Activated CD4-positive, alpha-beta T cell treated with anti-CD3 and anti-CD28 coated beads, Interleukin-2, amount 10 ng/mL, durations not matched to agents 24 days and 14 days (primary cell): ENCODE results near the gene BRSK2. TPM values are rescaled to one million over a fixed set of nuclear protein-coding genes. Genes with fewer than 3 reads are reported as not detected.
A peak's percentile ranks its signal among the peaks of the same experiment; 100 is the strongest.
"Not testable (repeated sequence)": the region's sequence is repeated elsewhere in the genome, so short reads cannot be mapped to it uniquely, and the experiment has no call there.

ENCODE experiments used
- DNase-seq: peaks from one replicate; pipeline ENCODE4 v3.0.0; 2022
- H3K27ac Mint-ChIP-seq: one replicate; pipeline ENCODE4 v1.8.0; 2022; ENCODE audit warnings: mild to moderate bottlenecking, mixed read lengths
- H3K27me3 Mint-ChIP-seq: one replicate; pipeline ENCODE4 v1.8.0; 2022; ENCODE audit warnings: mixed read lengths
- H3K36me3 Mint-ChIP-seq: one replicate; pipeline ENCODE4 v1.8.0; 2022; ENCODE audit warnings: low read depth, mild to moderate bottlenecking, mixed read lengths
- H3K4me1 Mint-ChIP-seq: one replicate; pipeline ENCODE4 v1.8.0; 2021; ENCODE audit warnings: mixed read lengths
- H3K4me3 Mint-ChIP-seq: one replicate; pipeline ENCODE4 v1.8.0; 2022; ENCODE audit warnings: mild to moderate bottlenecking, moderate library complexity, mixed read lengths
- H3K9me3 Mint-ChIP-seq: one replicate; pipeline ENCODE4 v1.8.0; 2021; ENCODE audit warnings: mixed read lengths
- intact Hi-C: fragments of 100-400 bp; cut with micrococcal nuclease; formaldehyde crosslinking; loops from one replicate; pipeline ENCODE4 v1.15.1; 2023
- total RNA-seq: library from RNA; stranded (reverse); gene quantifications from 2 replicates; pipeline ENCODE4 v1.2.3, GENCODE V29; 2022

Gene BRSK2
- total RNA-seq, 1 donor from 2014 or later = 0.84 TPM

DNA sequence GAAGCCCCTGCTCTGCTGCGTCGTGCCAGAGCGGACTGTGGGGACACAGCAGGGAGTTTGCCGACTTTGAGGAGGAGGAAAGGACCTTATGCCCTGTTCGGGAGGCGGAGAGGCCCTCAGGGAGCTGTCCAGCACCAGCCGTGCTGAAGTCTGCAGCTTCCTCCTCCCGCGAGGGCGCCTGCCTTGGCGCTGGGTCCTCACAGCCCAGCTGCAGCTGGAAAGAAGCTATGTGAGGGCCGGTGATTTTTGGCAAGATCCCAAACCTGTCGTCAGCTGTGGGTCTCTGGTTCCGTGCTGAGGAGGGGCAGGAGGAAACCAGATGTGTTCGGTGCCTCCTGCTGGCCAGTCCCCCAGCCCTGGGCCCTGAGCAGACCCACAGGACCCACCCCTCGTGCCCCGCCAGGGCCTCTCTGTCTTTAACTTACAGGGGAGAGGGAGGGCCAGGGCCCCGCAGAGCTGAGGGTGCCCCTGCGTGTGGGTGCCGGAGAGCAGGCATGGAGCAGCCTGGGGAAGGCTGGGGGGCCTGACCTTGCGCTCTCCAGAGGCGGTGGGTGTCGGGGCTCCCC, 12.0 kb downstream of the BRSK2 start:
- H3K4me3 Mint-ChIP-seq = no peak overlapping the region
- DNase-seq = peak; percentile 88
- H3K36me3 Mint-ChIP-seq = no peaks in the 10 kb centered on the region
- no peaks in the 10 kb centered on the region for H3K27me3 Mint-ChIP-seq
- no peak overlapping the region for H3K27ac Mint-ChIP-seq
- H3K9me3 Mint-ChIP-seq = no peaks in the 10 kb centered on the region
- H3K4me1 Mint-ChIP-seq = no peaks in the 10 kb centered on the region
- intact Hi-C loops = no loop called here

DNA sequence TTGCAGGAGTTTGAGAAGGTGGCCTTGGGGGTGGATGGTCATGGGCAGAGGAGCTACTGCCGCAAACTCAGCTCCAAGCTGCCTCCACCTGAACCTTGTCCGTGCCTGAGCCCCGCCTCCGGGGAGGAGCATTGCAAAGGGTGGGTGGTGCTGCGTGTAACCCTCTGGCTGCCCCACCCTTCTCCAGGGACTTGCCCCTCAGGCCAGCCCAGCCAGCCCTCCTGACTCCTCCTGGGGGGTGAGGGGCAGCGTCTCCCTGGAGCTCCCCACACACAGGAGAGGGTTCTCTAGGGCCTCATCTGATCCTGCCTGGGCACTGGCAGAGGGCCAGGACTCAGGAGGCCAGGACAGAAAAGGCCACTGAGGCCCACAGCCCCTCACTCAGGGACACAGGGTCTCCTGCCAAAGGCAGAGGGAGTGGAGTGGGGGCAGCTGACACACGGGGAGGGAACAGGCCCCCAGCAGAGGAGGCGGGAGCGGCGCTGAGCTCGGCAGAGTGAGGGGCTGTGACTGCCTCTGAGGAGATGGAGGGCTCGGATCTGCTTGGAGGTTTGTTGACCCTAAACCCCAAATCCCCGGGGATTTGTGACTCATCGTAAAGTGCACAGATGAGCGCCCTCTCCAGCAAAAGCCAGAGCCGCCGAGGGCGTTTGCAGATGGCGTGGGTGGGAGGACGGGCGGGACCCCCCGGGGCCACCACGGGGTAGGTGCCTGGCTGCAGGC, 12.8 kb downstream of the BRSK2 start:
- Mint-ChIP-seq H3K4me1 (no peaks in the 10 kb centered on the region), H3K4me3 (no peak overlapping the region), H3K27me3 (no peaks in the 10 kb centered on the region), H3K9me3 (no peaks in the 10 kb centered on the region), H3K36me3 (no peaks in the 10 kb centered on the region), H3K27ac (no peak overlapping the region)
- intact Hi-C loops = no loop called here
- DNase-seq = no peak

DNA sequence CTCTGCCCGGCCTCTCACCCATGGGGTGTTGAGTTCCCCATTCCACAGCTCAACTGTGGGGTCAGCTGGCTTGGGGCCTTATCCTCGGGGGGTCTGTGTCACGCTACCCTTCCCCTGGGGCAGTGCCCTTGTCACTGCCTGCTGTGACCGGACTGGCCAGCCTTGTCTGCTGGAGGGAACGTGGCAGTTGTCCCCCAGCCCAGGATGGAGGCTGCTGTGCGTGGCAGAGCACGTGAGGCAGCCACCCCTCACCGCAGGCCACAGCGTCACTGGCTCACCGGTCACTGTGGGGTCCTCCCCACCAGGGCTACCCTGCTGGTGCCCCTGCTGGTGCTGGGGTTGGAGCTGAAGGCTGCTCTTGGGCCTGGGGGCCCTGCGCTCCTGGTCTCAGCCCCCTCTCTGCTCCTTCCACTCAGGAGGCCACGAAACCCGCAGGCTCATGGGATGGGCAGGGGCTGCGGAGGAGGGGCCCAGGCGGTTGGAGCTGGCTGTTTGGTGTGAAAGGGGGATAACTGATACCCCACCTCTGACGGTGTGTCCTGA, 13.4 kb downstream of the BRSK2 start:
- Mint-ChIP-seq H3K36me3 (no peaks in the 10 kb centered on the region), H3K4me1 (no peaks in the 10 kb centered on the region), H3K27me3 (no peaks in the 10 kb centered on the region), H3K9me3 (no peaks in the 10 kb centered on the region), H3K4me3 (no peak overlapping the region), H3K27ac (no peak overlapping the region)
- no peak for DNase-seq
- intact Hi-C loops = no loop called here

DNA sequence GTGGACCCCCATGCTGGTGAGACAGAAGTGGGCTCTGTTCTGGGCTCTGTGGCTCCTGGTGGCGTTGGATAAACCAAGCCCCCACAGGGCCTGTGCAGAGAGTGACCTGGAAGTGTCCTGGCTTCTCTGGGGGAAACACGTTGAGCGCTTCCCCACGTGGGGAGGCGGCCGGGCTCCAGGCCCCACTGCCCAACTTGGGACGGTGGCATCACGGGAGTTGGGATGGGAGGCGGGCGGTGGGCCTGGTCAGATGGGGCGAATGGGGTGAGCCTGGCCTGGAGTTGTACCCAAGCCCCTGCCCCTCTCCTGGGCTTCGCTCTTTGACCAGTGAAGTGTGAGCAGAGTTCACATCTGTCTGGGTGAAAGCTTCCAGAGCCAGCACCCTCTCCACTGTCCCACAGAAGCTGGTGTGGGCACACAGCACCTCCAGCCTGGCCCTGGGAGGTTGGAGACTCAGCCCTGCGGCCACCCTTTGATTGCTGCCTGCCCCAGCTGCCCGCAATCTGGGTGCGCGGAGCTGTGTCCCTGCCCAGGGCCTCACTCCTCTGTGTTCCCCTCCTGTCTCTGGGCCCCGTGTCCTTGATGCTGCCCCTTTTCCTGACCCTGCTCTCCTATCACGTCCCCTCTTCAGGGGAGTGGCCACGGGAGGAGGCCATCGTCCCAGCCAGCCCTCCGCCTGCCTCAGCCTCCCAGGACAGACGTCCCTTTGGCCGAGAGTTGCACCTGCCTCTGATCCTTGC, 14.2 kb downstream of the BRSK2 start:
- intact Hi-C loops = no loop called here
- Mint-ChIP-seq H3K9me3 (no peaks in the 10 kb centered on the region), H3K4me1 (no peaks in the 10 kb centered on the region), H3K27ac (no peak overlapping the region), H3K36me3 (no peaks in the 10 kb centered on the region), H3K27me3 (no peaks in the 10 kb centered on the region), H3K4me3 (no peak overlapping the region)
- DNase-seq = no peak

DNA sequence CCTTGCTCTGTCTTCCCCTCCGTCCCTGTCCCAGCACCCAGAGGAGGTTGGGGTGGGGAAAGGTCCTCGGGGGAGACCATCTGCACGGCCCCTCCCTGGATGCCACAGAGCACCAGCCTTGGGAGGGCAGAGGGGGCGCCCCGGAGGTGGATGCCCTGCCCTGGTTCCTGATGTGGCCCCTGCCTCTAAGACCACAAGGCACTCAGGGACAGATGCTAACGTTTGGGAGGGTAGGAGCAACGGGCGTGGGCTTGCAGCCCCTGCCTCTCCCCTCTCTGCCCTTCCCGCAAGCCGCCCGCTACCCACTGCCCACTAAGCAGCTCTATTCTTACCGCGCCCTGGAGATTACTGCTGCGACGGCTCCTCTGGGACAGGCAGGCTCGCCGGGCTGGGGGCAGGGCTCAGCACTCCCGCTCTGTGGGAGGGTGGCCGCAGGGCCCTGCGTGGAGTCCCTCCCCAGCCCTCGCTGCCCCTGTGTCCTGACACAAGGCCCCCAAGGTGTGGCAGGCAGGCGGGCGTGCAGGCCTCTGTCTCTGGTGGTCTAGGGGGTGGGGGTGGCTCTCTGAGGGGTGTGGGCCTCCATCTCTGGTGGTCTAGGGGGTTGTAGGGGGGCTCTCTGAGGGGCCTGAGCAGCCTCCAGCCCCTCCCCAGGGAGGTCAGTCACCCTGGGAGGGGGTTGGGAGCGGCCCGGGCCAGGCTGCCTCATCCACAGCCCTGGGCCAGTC, 14.9 kb downstream of the BRSK2 start:
- no peak overlapping the region for H3K27ac Mint-ChIP-seq
- no peak for DNase-seq
- no peaks in the 10 kb centered on the region for H3K36me3 Mint-ChIP-seq
- H3K27me3 Mint-ChIP-seq = no peaks in the 10 kb centered on the region
- H3K4me3 Mint-ChIP-seq = no peak overlapping the region
- no peaks in the 10 kb centered on the region for H3K9me3 Mint-ChIP-seq
- intact Hi-C loops = no loop called here
- no peaks in the 10 kb centered on the region for H3K4me1 Mint-ChIP-seq

DNA sequence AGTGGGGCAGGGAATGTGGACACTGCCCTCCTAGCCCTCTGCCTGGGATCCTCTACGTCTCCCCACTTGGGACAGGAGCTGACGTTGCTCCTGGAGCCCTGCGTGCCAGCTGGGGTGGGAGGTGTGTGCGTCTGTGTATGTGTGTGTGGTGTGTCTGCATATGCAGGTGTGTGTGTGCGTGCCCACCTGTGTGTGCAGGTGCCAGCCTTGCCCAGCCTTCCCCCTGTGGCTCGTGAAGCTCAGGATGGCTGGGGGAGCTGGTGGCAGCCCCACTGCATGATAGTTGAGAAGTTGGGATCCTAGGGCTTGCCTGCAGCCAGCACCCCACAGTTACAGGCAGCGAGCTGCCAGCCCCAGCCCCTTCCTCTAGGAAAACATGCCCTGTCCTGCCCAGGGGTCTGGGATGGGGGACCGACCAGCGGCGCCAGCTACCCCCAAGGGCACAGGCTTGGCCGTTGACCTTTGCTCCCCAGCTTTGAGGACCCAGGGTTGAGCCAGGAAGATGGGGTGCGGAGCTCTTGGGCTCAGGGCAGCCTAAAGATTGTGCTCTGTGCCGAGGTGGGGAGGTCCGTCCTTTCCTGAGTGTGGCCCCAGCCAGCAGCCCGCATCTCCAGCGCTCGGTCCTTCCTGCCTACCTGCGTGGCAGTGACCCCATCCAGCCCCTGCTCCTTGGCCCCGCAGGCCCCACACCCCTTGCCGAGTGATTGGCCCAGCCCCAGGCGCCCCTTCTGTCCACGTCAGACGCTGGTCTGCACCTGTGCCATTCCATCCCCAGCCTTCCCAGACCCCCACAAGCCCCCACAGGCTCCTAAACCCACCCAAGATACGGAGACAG, 15.7 kb downstream of the BRSK2 start:
- intact Hi-C loops = no loop called here
- Mint-ChIP-seq H3K36me3 (no peaks in the 10 kb centered on the region), H3K27me3 (no peaks in the 10 kb centered on the region), H3K27ac (no peak overlapping the region), H3K9me3 (no peaks in the 10 kb centered on the region), H3K4me3 (no peak overlapping the region), H3K4me1 (no peaks in the 10 kb centered on the region)
- DNase-seq = no peak

DNA sequence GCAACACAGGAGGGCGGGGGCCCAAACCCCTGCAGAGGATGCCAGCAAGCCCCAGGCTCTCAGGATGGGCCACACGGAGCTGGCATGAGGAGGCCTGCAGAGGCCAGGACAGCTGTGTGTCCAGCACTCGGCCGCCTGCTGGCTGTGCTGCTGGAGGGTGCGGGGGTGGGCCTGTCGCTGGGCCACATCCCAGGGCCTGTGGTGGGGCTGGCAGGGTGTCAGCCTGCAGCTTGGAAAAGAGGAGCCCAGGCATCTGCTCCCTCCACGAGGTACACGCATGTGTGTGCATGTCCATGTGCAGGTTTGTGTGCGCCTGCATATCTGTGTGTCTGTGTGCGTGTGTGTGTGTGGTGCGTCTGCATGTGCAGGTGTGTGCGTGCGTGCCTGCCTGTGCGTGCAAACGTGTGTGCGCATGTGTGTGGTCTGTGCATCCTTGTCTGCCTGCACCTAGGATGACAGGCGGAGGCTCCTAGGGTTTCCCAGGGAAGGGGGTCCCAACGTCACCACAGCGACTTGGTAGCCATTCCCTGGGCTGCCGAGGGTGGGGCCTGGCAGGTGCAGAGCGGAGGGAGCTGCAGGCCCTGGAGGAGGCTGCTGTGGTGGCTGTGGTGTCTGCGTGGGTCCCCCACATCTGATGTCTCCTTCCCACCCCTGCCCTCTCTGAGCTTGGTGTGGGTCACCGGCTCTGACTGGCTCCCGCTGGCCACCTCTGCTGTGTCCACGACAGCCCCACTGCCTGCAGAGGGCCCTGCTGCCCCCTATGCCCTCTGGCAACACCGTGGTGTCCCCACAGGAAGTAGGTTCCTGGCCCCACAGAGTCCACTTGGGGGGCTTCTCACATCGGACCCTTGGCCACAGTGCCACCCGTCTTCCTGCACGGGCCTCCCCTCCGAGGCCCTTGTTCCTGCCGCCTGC, 17.1 kb downstream of the BRSK2 start:
- Mint-ChIP-seq H3K4me3 (no peak overlapping the region), H3K9me3 (no peaks in the 10 kb centered on the region)

DNA sequence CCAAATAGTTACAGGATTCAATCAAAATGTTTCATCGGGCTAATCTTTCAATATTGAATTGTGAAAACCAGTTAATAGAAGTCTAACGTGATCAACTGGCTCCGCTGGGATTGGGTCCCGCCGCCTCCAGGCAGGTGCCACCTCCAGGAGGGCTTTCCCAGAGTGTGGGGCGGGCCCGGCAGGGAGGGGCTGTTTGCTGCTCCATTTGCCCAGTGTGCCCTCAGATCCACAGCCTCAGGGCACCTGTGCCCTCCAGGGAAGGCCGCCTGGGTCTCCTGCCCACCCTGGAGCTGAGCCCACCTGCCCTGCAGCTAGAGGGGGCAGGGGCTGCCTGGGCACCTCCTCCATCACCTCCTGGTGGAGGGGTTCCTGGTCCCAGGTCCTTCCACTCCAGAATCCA, 17.9 kb downstream of the BRSK2 start:
- Mint-ChIP-seq H3K36me3 (no peaks in the 10 kb centered on the region), H3K27ac (no peak overlapping the region), H3K4me1 (no peaks in the 10 kb centered on the region), H3K4me3 (no peak overlapping the region), H3K27me3 (no peaks in the 10 kb centered on the region), H3K9me3 (no peaks in the 10 kb centered on the region)
- no peak for DNase-seq
- intact Hi-C loops = no loop called here

More for the DNA sequence above, 17.1 kb downstream of the BRSK2 start:
- no peak overlapping the region for H3K27ac Mint-ChIP-seq
- intact Hi-C loops = no loop called here
- no peaks in the 10 kb centered on the region for H3K4me1 Mint-ChIP-seq
- no peaks in the 10 kb centered on the region for H3K27me3 Mint-ChIP-seq
- DNase-seq = no peak
- no peaks in the 10 kb centered on the region for H3K36me3 Mint-ChIP-seq

DNA sequence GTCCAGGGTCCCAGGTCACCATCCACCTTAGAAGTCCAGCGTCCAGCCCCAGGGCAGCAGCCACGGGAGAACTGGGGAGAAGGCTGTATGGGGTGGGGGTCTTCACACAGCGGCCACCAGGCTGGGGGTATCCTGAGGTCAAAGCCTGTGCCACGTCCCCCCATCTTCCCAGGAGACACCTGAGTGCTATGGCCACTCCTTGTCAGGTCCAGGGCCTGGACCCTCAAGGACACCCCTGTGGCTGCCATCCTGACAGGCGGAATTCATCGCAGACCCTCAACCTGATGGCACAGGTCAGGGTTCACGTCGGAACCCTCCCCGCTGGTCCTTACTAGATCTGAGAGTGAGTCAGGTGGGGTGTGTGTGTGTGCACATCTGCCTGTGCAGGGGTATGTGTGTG, 18.6 kb downstream of the BRSK2 start:
- Mint-ChIP-seq H3K27me3 (no peaks in the 10 kb centered on the region), H3K4me3 (no peak overlapping the region), H3K9me3 (no peaks in the 10 kb centered on the region), H3K36me3 (no peaks in the 10 kb centered on the region), H3K4me1 (no peaks in the 10 kb centered on the region), H3K27ac (no peak overlapping the region)
- no peak for DNase-seq
- intact Hi-C loops = no loop called here

DNA sequence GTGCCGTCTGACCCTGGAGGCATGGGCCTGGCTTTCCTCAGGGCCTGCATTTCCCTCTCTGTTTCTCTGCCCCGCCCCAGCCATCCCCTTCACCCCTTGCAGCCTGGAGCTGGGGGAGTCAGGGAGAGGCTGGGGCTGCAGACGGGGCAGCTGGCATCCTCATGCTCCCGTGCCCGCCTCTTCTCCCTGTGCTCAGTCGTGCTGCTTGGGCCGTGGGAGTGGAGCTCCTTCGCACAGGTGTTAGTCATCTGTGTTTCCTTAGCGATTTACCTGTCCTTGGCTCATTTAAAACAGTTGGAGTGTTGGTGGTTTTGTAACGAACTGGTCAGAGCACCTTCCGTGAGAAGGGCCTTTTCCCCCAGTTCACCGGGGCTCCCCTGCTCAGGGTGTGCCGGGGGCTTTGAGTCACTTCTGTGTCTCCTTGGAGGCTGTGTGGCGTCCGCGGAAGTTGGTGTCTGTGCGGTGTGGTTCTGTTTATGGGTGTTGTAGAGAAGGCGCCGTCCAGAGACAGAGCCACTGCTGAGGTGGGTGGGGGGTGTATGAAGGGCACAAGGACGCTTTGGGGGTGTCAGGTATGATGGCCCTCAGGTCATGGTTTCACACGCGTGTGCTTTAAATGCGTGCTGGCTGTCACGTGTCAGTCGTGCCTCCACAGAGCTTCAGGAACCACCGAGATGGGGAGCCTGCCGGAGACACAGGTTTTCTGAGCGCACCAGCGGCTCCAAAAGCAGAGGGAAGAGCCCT, 19.5 kb downstream of the BRSK2 start:
- no peaks in the 10 kb centered on the region for H3K27me3 Mint-ChIP-seq
- no peaks in the 10 kb centered on the region for H3K9me3 Mint-ChIP-seq
- intact Hi-C loops = no loop called here
- H3K4me1 Mint-ChIP-seq = no peaks in the 10 kb centered on the region
- H3K4me3 Mint-ChIP-seq = no peak overlapping the region
- DNase-seq = no peak
- H3K36me3 Mint-ChIP-seq = no peaks in the 10 kb centered on the region
- no peak overlapping the region for H3K27ac Mint-ChIP-seq

DNA sequence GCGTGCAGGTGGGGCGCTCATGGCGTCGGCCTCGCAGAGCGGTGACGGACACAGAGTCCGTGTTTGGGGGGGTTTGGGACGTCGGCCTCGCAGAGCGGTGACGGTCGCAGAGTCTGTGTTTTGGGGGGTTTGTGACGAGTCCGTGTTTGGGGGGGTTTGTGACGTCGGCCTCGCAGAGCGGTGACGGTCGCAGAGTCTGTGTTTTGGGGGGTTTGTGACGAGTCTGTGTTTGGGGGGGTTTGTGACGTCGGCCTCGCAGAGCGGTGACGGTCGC, 20.1 kb downstream of the BRSK2 start:
- H3K36me3 Mint-ChIP-seq, intact Hi-C loops, H3K27ac Mint-ChIP-seq, H3K4me1 Mint-ChIP-seq, DNase-seq, H3K9me3 Mint-ChIP-seq, H3K4me3 Mint-ChIP-seq, H3K27me3 Mint-ChIP-seq: not testable (repeated sequence)
